ENCODE data around the gene EGF. TPM values are rescaled to one million over a fixed set of nuclear protein-coding genes. Genes with fewer than 3 reads are reported as not detected.

EGF gene
- total and polyA plus RNA-seq, 3 donors from 2014 or later = 0.79 to 1.3 (median 0.87) TPM

DNA sequence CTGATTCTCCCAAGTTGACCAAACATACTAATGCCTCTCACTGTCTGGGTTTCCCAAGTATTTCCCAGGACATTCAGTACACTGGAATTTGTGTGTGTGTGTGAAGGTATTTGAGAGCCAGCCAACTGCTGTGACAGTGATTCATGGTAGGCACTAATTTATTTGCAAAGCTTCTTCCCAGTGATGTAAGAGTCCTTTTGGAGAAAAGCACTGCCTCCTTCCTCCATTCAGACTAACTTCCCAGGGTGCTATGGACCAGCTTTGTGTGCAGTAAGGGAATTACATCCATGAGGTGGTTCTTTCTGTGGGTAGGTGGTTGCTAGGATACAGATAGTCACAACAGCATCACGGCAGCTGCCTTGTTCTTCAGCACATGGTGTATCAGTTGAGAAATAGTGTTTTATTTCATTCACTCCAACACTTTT lies 8.7 kb downstream of the EGF start:
- Histone ChIP-seq H3K4me1 (no peaks in the 10 kb centered on the region), H3K36me3 (ENCODE audit: low read depth, missing control alignments) (no peaks in the 10 kb centered on the region), H3K9me3 (no peaks in the 10 kb centered on the region), H3K27me3 (no peaks in the 10 kb centered on the region), H3K4me3 (no peak overlapping the region), H3K27ac (no peak overlapping the region)
- TF ChIP-seq CTCF (IDR thresholded peaks at IDR 0.05) (no peak), POLR2A (IDR thresholded peaks at IDR 0.05) (no peak)
- intact Hi-C loops (cut with DNase I; ENCODE audit: low total_unique reads) = no loop called here
- no peak for DNase-seq
- 56 to 60% methylated on average over 1 of the region's 1 CpG for WGBS, 2 donors

DNA sequence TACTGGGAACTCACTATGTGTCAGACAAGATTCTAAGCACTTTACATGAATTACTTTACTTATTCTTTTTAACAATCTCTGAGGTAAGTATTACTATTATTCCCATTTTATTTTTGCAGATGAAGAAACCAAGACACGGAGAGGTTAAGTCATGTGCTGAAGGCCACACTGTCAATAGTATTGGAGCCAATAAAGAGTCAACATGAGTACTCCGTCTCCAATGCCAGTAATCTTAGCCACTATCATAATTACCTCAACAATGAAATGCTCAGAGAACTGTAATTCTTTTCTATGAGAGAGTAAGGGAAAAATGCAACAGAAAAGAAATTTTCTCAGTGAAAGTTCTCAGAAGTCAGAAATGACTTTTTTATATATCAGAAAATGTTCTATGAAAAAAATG lies 12.7 kb downstream of the EGF start:
- intact Hi-C loops (cut with DNase I; ENCODE audit: low total_unique reads) = no loop called here
- H3K36me3 ChIP-seq (ENCODE audit: low read depth, missing control alignments) = no peaks in the 10 kb centered on the region
- no peaks in the 10 kb centered on the region for H3K27me3 ChIP-seq
- TF ChIP-seq CTCF (IDR thresholded peaks at IDR 0.05) (no peak), POLR2A (IDR thresholded peaks at IDR 0.05) (no peak)
- no peak overlapping the region for H3K27ac ChIP-seq
- DNase-seq = no peak
- H3K9me3 ChIP-seq = no peaks in the 10 kb centered on the region
- 70 to 78% methylated on average over 2 of the region's 2 CpGs for WGBS, 2 donors
- H3K4me1 ChIP-seq = no peaks in the 10 kb centered on the region
- no peak overlapping the region for H3K4me3 ChIP-seq

- no peak for DNase-seq
- Histone ChIP-seq H3K27me3 (no peaks in the 10 kb centered on the region), H3K36me3 (ENCODE audit: low read depth, missing control alignments) (no peaks in the 10 kb centered on the region), H3K4me1 (no peaks in the 10 kb centered on the region), H3K9me3 (no peaks in the 10 kb centered on the region), H3K27ac (no peak overlapping the region), H3K4me3 (no peak overlapping the region)
- intact Hi-C loops (cut with DNase I; ENCODE audit: low total_unique reads) = no loop called here
- 69 to 73% methylated on average over 4 of the region's 4 CpGs for WGBS, 2 donors
- TF ChIP-seq CTCF (IDR thresholded peaks at IDR 0.05) (no peak), POLR2A (IDR thresholded peaks at IDR 0.05) (no peak)
Observed at GRCh38 chr4:109928327-109929045, 15.8 kb downstream of the EGF start.

- H3K36me3 ChIP-seq (ENCODE audit: low read depth, missing control alignments) = no peaks in the 10 kb centered on the region
- no peaks in the 10 kb centered on the region for H3K9me3 ChIP-seq
- no peaks in the 10 kb centered on the region for H3K4me1 ChIP-seq
- DNase-seq = no peak
- H3K27ac ChIP-seq = no peak overlapping the region
- no peaks in the 10 kb centered on the region for H3K27me3 ChIP-seq
- TF ChIP-seq CTCF (IDR thresholded peaks at IDR 0.05) (no peak), POLR2A (IDR thresholded peaks at IDR 0.05) (no peak)
- intact Hi-C loops (cut with DNase I; ENCODE audit: low total_unique reads) = no loop called here
- no peak overlapping the region for H3K4me3 ChIP-seq
Observed at GRCh38 chr4:109930464-109930863, 17.8 kb downstream of the EGF start.

- TF ChIP-seq POLR2A (IDR thresholded peaks at IDR 0.05) = no peak
- H3K27me3 ChIP-seq = no peaks in the 10 kb centered on the region
- no peaks in the 10 kb centered on the region for H3K9me3 ChIP-seq
- no peak overlapping the region for H3K4me3 ChIP-seq
- no peaks in the 10 kb centered on the region for H3K36me3 ChIP-seq (ENCODE audit: low read depth, missing control alignments)
- DNase-seq = no peak
- H3K27ac ChIP-seq = no peak overlapping the region
- intact Hi-C loops (cut with DNase I; ENCODE audit: low total_unique reads) = no loop called here
- H3K4me1 ChIP-seq = no peaks in the 10 kb centered on the region
Observed at GRCh38 chr4:109930872-109931271, 18.2 kb downstream of the EGF start.

Measured in testis (tissue), 3 donors.